Right lobe of liver (tissue), 6 donors: ENCODE data around the gene DNAJB11. TPM values are rescaled to one million over a fixed set of nuclear protein-coding genes. Genes with fewer than 3 reads are reported as not detected.

Experiments
- ATAC-seq, 4 donors: fragments of 200-7000 bp; cut with Tn5 transposase; one replicate each; pipeline ENCODE4 v1.9.1; 2020; ENCODE audit warnings: mild to moderate bottlenecking in 4 of 4, moderate library complexity in 4 of 4
- DNase-seq, 3 donors: peaks; one replicate each; pipeline ENCODE4 v3.0.0-alpha.2; 2020
- H3K27ac ChIP-seq, 3 donors: fragments of 200-600 bp; one replicate each; pipeline ENCODE4 v1.8.0; 2022
- H3K27me3 ChIP-seq, 2 donors: fragments of 200-600 bp; one replicate each; pipeline ENCODE4 v1.8.0; 2022
- H3K36me3 ChIP-seq, 4 donors: fragments of 200-600 bp; sonication (generic) in 1 of 4; one replicate each; pipeline versions ENCODE4 v1.5.1 to v1.8.0; 2017 to 2022; ENCODE audit warnings: control low read depth in 1 of 4
- H3K4me1 ChIP-seq, 4 donors: fragments of 200-600 bp; sonication (generic) in 1 of 4; one replicate each; pipeline versions ENCODE4 v1.5.1 to v1.8.0; 2017 to 2022; ENCODE audit warnings: control low read depth in 1 of 4
- H3K4me3 ChIP-seq, 3 donors: fragments of 200-600 bp; one replicate each; pipeline ENCODE4 v1.8.0; 2022
- H3K9me3 ChIP-seq, 4 donors: fragments of 200-600 bp; sonication (generic) in 1 of 4; one replicate each; pipeline versions ENCODE4 v1.5.1 to v1.8.0; 2017 to 2022; ENCODE audit warnings: control low read depth in 1 of 4
- POLR2A ChIP-seq: fragments of 450-650 bp; IDR thresholded peaks from one replicate; pipeline ENCODE4 v1.6.1; 2017; ENCODE audit warnings: antibody characterized with exemption, mild to moderate bottlenecking
- WGBS: methylation state at CpG from one replicate; pipeline ENCODE4 v1.1.6; 2018; ENCODE audit warnings: low coverage, low lambda C conversion rate; ENCODE audit not compliant: insufficient coverage; ENCODE audit errors: missing lambda C conversion rate; 5-methylcytosine and 5-hydroxymethylcytosine counted together
- intact Hi-C, 2 donors: fragments of 100-400 bp; cut with DNase I; formaldehyde crosslinking; loops; one replicate each; pipeline versions ENCODE4 v1.11.2 to v1.14.1; 2022
- total RNA-seq, 6 experiments: library from RNA; depleted of rRNA in 2 of 6; stranded (reverse); fragments of >200 nt in 2 of 6; fragmentation: NEBNext Ultra II Directional in 3 of 6; extraction: Animal tissue kit (Norgen Biotek cat#: 25700) in 3 of 6; gene quantifications; one replicate each; pipeline versions ENCODE4 v1.1.0 to v1.2.4, GENCODE V29; 2016 to 2023
- TF ChIP-seq, protein P1 (sequence below), 4 donors: fragments of 200-600 bp in 3 of 4; fragments of 450-650 bp in 1 of 4; IDR thresholded peaks; one replicate each; pipeline versions ENCODE4 v1.5.1 to v1.8.0; 2016 to 2022; ENCODE audit warnings: antibody characterized with exemption in 4 of 4, mild to moderate bottlenecking in 2 of 4
- donor health status: DM: no; HTN: yes; CAD: no.
- donor health status: DM: no; HTN: no; CAD: no.
- donor health status: DM: no; HTN: no; CAD: no.
- donor health status: DM: no; HTN: yes; CAD: no.
- donor health status: DM: no; HTN: yes; CAD: no.

Gene DNAJB11
- total RNA-seq, 6 experiments from 2014 or later, result 28.4 to 59.1 (median 49.2) TPM

DNA sequence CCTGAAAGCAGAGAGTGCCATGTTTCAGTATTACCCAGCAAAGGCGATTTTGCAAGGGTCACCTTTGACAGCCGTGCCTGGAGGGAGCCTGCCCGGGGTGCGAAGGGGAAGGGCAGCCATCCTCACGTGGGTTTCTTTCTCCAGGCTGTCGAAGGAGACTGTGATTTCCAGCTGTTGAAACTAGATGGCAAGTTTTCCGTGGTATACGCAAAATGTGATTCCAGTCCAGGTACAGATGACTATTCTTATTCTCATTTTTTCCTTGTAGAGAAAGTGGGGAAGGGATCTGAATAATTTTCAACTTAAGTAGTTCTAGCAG lies 45.7 kb downstream of the DNAJB11 start:
- no peak overlapping the region for H3K4me3 ChIP-seq
- H3K4me1 ChIP-seq, result peaks cover 2 to 49% (median 21%) of the 10 kb centered on the region in 4 donors
- H3K27me3 ChIP-seq, result no peaks in the 10 kb centered on the region
- WGBS, result 51% methylated on average over 8 of the region's 8 CpGs
- intact Hi-C loops, result loop anchor here in 1 of 2 donors (5.0 kb wide), 1 partner anchor 141 kb away; no protein-coding TSS in a partner anchor
- peak overlapping the region in 1 of 3 donors; percentile 24 for H3K27ac ChIP-seq
- ATAC-seq (no peak), DNase-seq (no peak)
- no peaks in the 10 kb centered on the region for H3K9me3 ChIP-seq
- TF ChIP-seq POLR2A, result no peak
- TF ChIP-seq, protein P1, sequence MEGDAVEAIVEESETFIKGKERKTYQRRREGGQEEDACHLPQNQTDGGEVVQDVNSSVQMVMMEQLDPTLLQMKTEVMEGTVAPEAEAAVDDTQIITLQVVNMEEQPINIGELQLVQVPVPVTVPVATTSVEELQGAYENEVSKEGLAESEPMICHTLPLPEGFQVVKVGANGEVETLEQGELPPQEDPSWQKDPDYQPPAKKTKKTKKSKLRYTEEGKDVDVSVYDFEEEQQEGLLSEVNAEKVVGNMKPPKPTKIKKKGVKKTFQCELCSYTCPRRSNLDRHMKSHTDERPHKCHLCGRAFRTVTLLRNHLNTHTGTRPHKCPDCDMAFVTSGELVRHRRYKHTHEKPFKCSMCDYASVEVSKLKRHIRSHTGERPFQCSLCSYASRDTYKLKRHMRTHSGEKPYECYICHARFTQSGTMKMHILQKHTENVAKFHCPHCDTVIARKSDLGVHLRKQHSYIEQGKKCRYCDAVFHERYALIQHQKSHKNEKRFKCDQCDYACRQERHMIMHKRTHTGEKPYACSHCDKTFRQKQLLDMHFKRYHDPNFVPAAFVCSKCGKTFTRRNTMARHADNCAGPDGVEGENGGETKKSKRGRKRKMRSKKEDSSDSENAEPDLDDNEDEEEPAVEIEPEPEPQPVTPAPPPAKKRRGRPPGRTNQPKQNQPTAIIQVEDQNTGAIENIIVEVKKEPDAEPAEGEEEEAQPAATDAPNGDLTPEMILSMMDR (IDR thresholded peaks at IDR 0.05), result no peak
- H3K36me3 ChIP-seq, result peaks cover 0 to 44% (median 13%) of the 10 kb centered on the region in 4 donors

DNA sequence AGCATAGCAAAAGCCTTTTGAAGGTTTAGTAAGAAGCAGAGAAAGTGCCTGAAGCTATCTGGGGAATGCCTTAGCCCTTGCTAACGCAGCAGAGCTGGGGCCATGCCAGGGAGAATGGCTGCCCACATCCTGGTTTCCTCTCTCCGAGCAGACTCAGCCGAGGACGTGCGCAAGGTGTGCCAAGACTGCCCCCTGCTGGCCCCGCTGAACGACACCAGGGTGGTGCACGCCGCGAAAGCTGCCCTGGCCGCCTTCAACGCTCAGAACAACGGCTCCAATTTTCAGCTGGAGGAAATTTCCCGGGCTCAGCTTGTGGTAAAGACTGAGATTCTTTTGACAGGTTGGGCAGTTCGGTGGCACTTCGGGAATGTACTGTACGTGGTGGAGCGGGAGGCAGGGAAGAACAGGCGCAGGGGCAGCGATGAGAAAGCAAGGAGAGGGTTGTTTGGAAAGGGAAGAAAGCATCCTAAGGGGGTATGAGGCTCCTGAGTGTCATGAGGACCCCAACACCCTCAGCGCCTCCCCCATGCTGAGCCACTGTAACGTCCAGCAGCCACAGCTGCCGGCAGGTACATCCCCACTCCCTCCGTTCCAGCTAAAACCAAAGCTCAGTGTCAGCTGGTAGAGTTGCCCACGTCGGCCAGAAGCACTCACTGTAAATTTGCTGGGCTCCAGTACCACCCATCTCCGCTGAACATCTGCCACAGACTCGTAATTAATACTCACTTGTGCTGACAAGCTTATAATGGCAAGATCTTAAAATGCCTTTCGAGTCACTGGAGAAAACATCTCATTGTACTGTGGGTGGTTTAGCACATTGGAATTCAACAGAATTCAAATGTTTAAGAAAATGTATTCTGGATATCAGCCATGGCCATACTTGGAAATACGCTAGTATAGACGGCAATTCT lies 46.8 kb downstream of the DNAJB11 start:
- no peaks in the 10 kb centered on the region for H3K27me3 ChIP-seq
- H3K9me3 ChIP-seq, result no peaks in the 10 kb centered on the region
- peaks cover 0 to 44% (median 13%) of the 10 kb centered on the region in 4 donors for H3K36me3 ChIP-seq
- peak; percentile 90 to 91 (median 90) for DNase-seq
- WGBS, result 23% methylated on average over 20 of the region's 31 CpGs
- no peak overlapping the region for H3K4me3 ChIP-seq
- intact Hi-C loops, result loop anchor here in 1 of 2 donors (5.0 kb wide), 1 partner anchor 140 kb away; no protein-coding TSS in a partner anchor
- peak; percentile 61 to 83 (median 65) for ATAC-seq
- no peak for TF ChIP-seq POLR2A
- TF ChIP-seq, protein P1 (IDR thresholded peaks at IDR 0.05), result peak; percentile 88 to 92 (median 88)
- peak overlapping the region in 1 of 3 donors; percentile 24 for H3K27ac ChIP-seq
- peaks cover 0 to 39% (median 16%) of the 10 kb centered on the region in 4 donors for H3K4me1 ChIP-seq

DNA sequence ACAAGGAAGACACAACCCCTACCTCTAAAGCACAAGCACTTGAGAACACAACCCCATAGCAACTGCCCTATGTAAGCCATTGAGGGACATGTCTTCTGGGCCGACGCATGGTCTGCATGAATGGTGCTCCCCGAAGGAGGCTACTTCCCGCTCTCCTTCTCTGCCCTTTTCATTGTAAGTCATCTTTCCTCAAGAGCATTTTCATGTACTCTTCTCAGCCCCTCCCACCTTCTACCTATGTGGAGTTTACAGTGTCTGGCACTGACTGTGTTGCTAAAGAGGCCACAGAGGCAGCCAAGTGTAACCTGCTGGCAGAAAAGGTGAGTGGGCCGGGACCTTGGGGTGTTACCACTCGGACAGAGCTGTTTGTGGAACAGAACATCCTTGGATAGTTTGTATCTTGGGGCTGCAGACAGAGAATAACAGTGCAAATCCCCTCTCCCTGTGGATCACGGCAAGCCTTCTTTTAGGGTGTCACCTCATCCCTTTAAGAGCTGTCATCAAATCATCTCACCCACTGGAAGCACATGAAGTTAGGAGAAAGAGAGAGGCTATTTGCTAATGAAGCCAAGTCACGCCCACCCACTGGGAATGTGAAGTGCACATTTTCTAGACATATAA lies 47.9 kb downstream of the DNAJB11 start:
- no peaks in the 10 kb centered on the region for H3K9me3 ChIP-seq
- no peak for DNase-seq
- no peak for TF ChIP-seq POLR2A
- TF ChIP-seq, protein P1 (IDR thresholded peaks at IDR 0.05), result no peak
- H3K4me1 ChIP-seq, result peaks cover 0 to 35% (median 14%) of the 10 kb centered on the region in 4 donors
- ATAC-seq, result no peak
- 83% methylated on average over 3 of the region's 8 CpGs for WGBS
- peaks cover 0 to 44% (median 13%) of the 10 kb centered on the region in 4 donors for H3K36me3 ChIP-seq
- H3K27ac ChIP-seq, result no peak overlapping the region
- intact Hi-C loops, result loop anchor here in 1 of 2 donors (5.0 kb wide), 1 partner anchor 139 kb away; no protein-coding TSS in a partner anchor
- no peaks in the 10 kb centered on the region for H3K27me3 ChIP-seq
- no peak overlapping the region for H3K4me3 ChIP-seq

DNA sequence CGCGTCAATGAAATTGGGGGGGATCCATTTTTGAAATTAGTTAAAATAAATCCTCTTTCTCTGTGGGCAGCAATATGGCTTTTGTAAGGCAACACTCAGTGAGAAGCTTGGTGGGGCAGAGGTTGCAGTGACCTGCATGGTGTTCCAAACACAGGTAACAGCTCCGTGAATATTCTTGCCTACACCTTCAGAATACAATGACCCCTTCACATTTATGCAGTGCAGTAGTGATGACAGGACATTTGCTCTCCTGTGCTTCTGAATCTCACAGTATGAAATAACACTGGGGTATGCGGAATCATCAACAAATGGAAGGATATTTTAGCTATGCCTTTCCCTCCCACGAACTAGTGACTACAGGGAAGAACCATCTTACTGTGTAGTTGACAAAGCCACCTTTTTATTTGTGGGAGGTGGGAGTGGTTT lies 49.3 kb downstream of the DNAJB11 start:
- 71% methylated on average over 5 of the region's 5 CpGs for WGBS
- intact Hi-C loops, result loop anchor here in 1 of 2 donors (5.0 kb wide), 1 partner anchor 138 kb away; no protein-coding TSS in a partner anchor
- peaks cover 0 to 32% (median 12%) of the 10 kb centered on the region in 4 donors for H3K4me1 ChIP-seq
- H3K9me3 ChIP-seq, result no peaks in the 10 kb centered on the region
- no peak overlapping the region for H3K27ac ChIP-seq
- peaks cover 0 to 44% (median 13%) of the 10 kb centered on the region in 4 donors for H3K36me3 ChIP-seq
- no peak overlapping the region for H3K4me3 ChIP-seq
- no peak for ATAC-seq
- no peak for DNase-seq
- H3K27me3 ChIP-seq, result no peaks in the 10 kb centered on the region
- TF ChIP-seq POLR2A, result peak; percentile 20
- TF ChIP-seq, protein P1 (IDR thresholded peaks at IDR 0.05), result no peak
